ENCODE data around the gene USP3.

GRCh38 chr15:63605816-63606215 is 101.4 kb downstream of the USP3 start:
- no peak for TF ChIP-seq CTCF (IDR thresholded peaks at IDR 0.05)
- TF ChIP-seq POLR2AphosphoS5 (IDR thresholded peaks at IDR 0.05): no peak

Data from esophagus muscularis mucosa (tissue), 3 donors.